Embryonic facial prominence (tissue), 1 donor: ENCODE results near the gene SUSD3.
"Not testable (repeated sequence)": the region's sequence is repeated elsewhere in the genome, so short reads cannot be mapped to it uniquely, and the experiment has no call there.

Experiments
- DNase-seq: peaks from one replicate; pipeline ENCODE4 v3.0.0-alpha.2; 2016; ENCODE audit errors: extremely low spot score

SUSD3 gene

DNA sequence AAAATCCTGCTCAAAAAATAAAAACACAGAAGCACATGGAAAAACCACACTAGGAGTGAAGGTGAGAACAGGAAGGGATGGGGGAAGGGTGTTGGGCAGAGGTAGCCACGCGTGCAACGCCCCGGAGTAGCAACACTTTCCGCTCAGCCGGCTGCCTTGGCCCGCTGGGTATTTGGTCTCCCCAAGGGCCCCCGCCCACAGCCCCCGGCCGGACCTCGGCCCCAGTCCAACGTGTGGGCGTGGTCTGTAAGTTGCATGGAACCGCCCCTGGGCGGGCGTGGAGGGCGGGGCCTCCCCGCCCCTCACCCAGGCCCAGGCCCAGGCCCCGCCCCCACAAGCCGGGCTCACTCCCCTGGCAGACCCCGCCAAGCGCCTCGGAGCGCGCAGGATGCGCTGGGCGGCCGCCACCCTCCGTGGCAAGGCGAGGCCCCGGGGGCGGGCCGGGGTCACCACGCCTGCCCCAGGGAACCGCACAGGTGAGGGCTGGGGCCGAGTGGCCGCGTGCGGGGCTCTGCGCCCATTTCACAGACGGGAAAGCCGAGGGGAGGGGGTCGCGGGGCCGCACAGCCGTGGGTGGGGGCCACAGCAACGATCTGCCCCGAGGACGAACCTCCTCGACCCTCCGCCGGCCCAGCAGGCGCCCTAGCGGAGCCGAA, at the start of gene SUSD3:
Gene SUSD3, plus strand, starts transcription at position 347 of the 656 bp plus-strand sequence. Its CDS starts 42 bp downstream, at position 389.
- no peak for DNase-seq

- DNase-seq: no peak
Measured at GRCh38 chr9:93009337-93010015, 49.0 kb upstream of the SUSD3 start.

GRCh38 chr9:93010056-93010455, 48.4 kb upstream of the SUSD3 start:
- no peak for DNase-seq

GRCh38 chr9:93010704-93011103, 47.8 kb upstream of the SUSD3 start:
- DNase-seq: no peak

GRCh38 chr9:93011114-93011513, 47.4 kb upstream of the SUSD3 start:
- DNase-seq: no peak

GRCh38 chr9:93012963-93013855, 45.3 kb upstream of the SUSD3 start:
- no peak for DNase-seq

- DNase-seq: no peak
Measured at GRCh38 chr9:93013856-93014582, 44.5 kb upstream of the SUSD3 start.

DNA sequence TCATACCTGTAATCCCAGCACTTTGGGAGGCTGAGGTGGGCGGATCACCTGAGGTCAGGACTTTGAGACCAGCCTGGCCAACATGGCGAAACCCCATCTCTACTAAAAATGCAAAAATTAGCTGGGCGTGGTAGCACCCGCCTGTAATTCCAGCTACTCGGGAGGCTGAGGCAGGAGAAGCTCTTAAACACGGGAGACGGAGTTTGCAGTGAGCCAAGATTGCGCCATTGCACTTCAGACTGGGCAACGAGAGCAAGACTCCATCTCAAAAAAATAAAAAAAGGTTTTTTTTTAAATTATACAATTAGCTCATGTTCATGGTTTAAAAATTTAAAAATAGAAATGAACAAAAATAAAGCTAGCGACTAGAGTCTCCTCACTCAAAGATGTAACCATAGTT, 43.3 kb upstream of the SUSD3 start:
- DNase-seq: not testable (repeated sequence)

- no peak for DNase-seq
Measured at GRCh38 chr9:93017621-93018020, 40.9 kb upstream of the SUSD3 start.

DNA sequence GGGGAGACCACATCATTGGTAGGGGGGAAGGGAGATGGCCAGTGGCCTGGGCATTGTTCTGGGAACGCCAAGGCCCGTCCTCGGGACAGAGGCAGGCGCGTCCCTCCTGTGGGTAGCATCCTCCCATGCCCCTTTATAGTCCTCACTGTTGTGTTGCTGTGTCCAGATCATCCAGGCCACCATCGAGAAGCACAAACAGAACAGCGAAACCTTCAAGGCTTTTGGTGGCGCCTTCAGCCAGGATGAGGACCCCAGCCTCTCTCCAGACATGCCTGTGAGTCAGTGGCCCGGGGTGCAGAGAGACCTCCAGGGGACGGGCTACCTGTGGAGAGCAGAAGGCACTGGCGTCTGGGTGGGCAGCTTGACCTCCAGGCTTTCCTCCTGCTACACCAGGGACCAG, 38.4 kb upstream of the SUSD3 start:
- no peak for DNase-seq

DNA sequence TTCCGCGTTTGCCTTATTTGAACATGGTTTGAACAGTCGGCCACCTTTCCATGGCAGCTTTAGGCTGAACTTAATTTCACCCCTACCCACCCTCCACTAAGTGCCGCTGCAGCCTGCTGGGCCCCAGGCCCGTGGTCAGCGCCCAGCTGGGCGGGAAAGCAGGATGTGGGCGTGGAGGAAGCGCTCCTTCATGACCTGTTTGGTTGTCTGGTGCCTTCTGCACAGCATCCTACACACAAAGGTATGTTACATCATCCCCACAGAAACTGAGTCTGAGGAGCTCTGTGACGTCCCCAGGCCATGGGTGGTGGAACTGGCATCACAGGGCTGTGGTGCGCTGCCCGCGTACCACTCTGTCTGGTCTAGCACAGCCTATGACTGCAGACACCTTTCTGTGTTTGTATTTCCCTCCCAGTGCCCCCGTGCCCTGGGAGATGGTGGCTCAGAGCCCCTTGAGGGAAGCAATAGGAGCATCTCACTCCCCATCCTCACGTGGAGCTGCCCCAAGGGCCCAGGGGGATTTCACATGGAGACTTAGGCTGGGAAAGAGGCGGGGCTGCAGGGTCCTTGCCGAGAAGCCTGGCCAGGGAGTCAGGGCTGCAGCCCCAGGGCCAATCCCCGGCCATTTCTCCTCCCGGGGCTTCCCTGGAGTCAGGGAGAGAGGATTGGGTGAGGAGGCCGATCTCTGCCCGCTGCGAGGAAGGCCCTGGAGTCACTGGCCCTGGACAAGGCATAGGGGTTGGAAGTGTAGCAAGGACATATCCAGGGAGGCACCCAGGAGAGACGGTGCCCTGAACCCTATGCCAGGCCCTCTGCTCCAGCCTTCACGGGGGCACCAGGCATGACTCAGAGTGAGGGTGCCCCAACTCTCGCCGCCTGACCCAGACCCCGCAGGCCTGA, 37.5 kb upstream of the SUSD3 start:
- no peak for DNase-seq

DNA sequence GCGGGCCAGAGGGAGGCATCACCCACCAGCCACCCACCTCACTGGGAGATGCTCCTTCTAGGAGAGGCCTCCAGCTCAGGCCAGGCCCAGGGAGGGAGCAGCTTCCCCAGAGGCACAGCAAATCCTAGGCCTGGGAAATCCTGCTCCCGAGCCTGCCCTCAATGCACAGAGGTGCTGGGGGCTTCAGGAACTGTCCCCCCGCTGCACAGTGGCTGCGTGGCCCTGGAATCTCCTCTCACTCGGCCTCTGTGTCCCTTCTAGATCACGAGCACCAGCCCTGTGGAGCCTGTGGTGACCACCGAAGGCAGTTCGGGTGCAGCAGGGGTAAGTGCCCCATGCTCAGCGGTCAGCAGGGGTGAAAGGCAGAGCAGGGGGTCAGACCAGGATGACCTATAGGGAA, 36.4 kb upstream of the SUSD3 start:
- no peak for DNase-seq

DNA sequence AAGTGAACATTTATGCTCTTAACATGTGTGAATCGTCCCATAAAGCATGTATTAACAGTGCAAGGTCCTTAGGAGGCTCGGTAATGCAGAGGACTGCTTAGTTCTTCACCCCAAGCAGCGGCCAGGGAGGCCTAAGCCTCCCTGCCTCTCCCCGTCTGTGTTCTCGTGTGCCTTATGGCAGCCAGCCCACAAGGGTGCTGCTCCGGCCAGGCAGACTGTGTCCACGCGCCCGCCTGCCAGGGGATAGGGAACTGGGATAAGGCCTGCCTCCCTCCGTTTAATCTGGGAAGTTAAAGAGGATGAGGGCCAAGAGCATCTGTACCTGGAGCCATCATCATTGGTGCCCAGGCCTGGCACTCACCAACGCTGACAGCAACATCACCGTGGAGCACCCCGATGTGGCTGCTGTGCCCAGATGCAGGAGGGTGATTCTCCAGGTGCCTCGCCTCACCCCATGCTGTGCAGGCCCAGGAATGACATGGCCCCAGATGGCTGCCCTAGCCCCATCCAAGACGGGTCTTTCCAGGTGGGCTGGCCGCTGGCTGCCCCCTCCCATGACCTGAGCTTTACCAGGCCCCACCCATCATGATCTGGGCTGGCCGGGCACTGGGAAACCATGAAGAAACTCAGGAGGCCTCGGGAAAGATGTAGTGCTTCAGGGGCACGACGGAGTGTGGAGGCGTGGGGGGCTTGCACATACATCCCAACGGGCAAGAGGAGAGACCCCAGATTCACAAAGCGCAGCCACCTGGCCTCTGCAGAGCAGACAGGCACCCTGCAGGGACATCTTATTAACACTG, 35.6 kb upstream of the SUSD3 start:
- no peak for DNase-seq

GRCh38 chr9:93023521-93023815, 35.0 kb upstream of the SUSD3 start:
- no peak for DNase-seq

- no peak for DNase-seq
Measured at GRCh38 chr9:93024646-93024910, 33.9 kb upstream of the SUSD3 start.

DNA sequence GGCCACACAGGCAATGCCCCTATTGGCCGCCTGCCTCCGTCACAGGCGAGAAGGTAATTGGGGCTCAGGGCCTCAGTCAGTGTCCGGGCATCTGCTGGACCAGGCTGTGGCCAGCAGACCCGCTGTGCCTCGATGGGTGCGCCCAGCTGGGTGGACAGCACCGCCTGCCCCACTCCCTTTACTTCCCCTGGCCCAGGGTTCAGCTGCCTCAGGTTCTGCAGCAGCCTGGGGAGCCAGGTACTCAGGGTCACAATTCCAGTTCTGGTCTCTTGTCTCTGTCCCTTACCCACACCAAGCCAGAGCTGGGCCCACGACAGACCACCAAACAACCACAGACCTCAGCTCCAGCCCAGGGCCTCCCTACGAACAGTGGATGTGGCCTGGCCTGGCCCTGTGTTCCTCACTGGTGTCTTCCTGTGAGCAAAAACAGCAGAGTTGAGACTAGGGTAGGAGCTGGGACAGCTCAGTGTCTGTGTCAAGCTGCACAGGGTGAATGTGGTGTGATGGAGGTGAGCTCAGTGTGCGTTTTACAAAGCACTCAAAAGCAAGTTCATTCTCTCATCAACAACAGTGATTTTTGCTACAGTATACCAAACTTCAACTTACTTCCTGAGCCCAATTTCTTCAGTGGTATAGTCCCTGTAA, 33.4 kb upstream of the SUSD3 start:
- no peak for DNase-seq

DNA sequence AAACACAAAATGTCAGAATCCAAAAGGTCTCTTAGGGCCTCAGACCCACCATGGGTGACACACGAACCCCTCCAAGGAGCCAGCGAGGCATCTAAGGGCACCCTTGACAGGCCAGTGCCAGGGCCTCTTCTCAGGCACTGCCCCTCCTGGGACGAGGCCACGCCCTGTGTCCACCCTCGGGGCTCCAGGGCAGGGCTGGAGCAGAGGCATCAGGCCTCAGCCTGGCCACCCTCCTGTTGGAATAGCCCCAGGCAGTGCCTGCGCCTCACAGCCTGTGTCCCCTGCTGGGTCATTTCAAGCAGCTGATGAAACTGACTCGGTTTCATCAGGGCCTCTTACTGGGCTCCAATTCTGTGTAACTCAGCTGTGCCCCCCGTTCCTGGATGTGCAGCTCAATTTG, 32.8 kb upstream of the SUSD3 start:
- no peak for DNase-seq

- DNase-seq: no peak
Measured at GRCh38 chr9:93026640-93027039, 31.9 kb upstream of the SUSD3 start.

GRCh38 chr9:93027750-93028149, 30.8 kb upstream of the SUSD3 start:
- no peak for DNase-seq

DNA sequence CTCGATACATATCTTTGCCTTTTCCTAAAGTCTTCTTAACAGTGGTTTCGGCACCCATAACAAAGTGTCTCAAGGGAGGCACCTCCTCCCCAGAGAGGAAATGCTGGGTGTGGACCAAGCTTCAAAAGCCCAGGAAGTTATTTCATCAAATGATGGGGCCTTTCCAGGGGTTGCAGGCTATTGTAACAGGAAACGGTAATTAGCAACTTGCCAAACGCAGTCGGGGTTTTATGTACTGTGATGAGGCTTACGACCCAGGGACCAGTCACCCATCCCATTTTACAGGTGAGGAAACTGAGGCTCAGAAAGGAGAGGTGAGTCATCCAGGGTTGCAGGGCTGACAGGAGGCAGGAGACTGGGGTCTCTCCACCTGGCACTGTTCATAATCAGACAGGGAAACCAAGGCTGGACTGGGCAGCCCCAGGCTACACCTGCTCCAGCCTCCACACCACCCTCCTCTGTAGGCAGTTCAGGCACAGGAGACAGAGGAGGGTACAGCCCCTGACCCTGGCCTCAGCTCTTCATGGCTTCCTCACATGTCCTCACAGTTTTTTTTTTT, 30.0 kb upstream of the SUSD3 start:
- DNase-seq: no peak
